Ecto neural progenitor cell (in vitro differentiated cells): ENCODE measurements around the gene GINS3.

ENCODE experiments used
- DNase-seq: peaks from one replicate; pipeline ENCODE4 v3.0.0-alpha.2; 2018; ENCODE audit warnings: low spot score

Gene GINS3

GRCh38 chr16:58392215-58393137, at the start of gene GINS3:
Gene GINS3 (plus strand): TSS chr16:58392471. CDS start chr16:58392602, 131 bp downstream.
- peak; percentile 88 for DNase-seq

GRCh38 chr16:58343562-58343961, 48.7 kb upstream of the GINS3 start:
- DNase-seq = no peak

- no peak for DNase-seq
Observed at GRCh38 chr16:58345574-58346354, 46.5 kb upstream of the GINS3 start.

- DNase-seq = no peak
Observed at GRCh38 chr16:58346831-58347371, 45.4 kb upstream of the GINS3 start.

GRCh38 chr16:58348986-58349385, 43.3 kb upstream of the GINS3 start:
- DNase-seq = no peak

- DNase-seq = no peak
Observed at GRCh38 chr16:58352690-58353089, 39.6 kb upstream of the GINS3 start.

- no peak for DNase-seq
Observed at GRCh38 chr16:58360041-58360634, 32.1 kb upstream of the GINS3 start.

- no peak for DNase-seq
Observed at GRCh38 chr16:58361726-58362125, 30.5 kb upstream of the GINS3 start.

GRCh38 chr16:58363746-58364393, 28.4 kb upstream of the GINS3 start:
- no peak for DNase-seq

- DNase-seq = no peak
Observed at GRCh38 chr16:58365623-58366022, 26.6 kb upstream of the GINS3 start.

GRCh38 chr16:58366247-58367031, 25.8 kb upstream of the GINS3 start:
- no peak for DNase-seq

GRCh38 chr16:58367252-58367651, 25.0 kb upstream of the GINS3 start:
- DNase-seq = no peak

GRCh38 chr16:58371841-58372240, 20.4 kb upstream of the GINS3 start:
- no peak for DNase-seq

- DNase-seq = no peak
Observed at GRCh38 chr16:58375386-58375785, 16.9 kb upstream of the GINS3 start.

GRCh38 chr16:58377932-58378331, 14.3 kb upstream of the GINS3 start:
- DNase-seq = no peak

- no peak for DNase-seq
Observed at GRCh38 chr16:58378401-58378800, 13.9 kb upstream of the GINS3 start.

GRCh38 chr16:58379736-58380135, 12.5 kb upstream of the GINS3 start:
- DNase-seq = no peak

- DNase-seq = no peak
Observed at GRCh38 chr16:58381661-58382060, 10.6 kb upstream of the GINS3 start.

GRCh38 chr16:58384437-58385055, 7.7 kb upstream of the GINS3 start:
- no peak for DNase-seq

GRCh38 chr16:58385218-58385773, 7.0 kb upstream of the GINS3 start:
- DNase-seq = no peak
